Breast epithelium (tissue), 3 donors: ENCODE results near the gene AGAP3.

Experiments used
- CTCF ChIP-seq, 3 donors: fragments of 450-650 bp; IDR thresholded peaks; one replicate each; pipeline ENCODE4 v1.5.1; 2016 to 2017; ENCODE audit warnings: antibody characterized with exemption in 3 of 3, mild to moderate bottlenecking in 3 of 3, moderate library complexity in 3 of 3
- POLR2AphosphoS5 ChIP-seq, 3 donors: sonication (generic); formaldehyde crosslinking; IDR thresholded peaks; one replicate each; pipeline ENCODE4 v1.6.1; 2017; ENCODE audit warnings: antibody characterized with exemption in 3 of 3

GRCh38 chr7:151175793-151176311 is 89.6 kb downstream of the AGAP3 start:
- TF ChIP-seq CTCF (IDR thresholded peaks at IDR 0.05) (no peak), POLR2AphosphoS5 (IDR thresholded peaks at IDR 0.05) (no peak)
